ENCODE data around the gene KIF22. TPM values are rescaled to one million over a fixed set of nuclear protein-coding genes. Genes with fewer than 3 reads are reported as not detected.

KIF22 gene
- total and polyA plus RNA-seq, 10 donors, result 26.6 to 59.2 (median 39.0) TPM

DNA sequence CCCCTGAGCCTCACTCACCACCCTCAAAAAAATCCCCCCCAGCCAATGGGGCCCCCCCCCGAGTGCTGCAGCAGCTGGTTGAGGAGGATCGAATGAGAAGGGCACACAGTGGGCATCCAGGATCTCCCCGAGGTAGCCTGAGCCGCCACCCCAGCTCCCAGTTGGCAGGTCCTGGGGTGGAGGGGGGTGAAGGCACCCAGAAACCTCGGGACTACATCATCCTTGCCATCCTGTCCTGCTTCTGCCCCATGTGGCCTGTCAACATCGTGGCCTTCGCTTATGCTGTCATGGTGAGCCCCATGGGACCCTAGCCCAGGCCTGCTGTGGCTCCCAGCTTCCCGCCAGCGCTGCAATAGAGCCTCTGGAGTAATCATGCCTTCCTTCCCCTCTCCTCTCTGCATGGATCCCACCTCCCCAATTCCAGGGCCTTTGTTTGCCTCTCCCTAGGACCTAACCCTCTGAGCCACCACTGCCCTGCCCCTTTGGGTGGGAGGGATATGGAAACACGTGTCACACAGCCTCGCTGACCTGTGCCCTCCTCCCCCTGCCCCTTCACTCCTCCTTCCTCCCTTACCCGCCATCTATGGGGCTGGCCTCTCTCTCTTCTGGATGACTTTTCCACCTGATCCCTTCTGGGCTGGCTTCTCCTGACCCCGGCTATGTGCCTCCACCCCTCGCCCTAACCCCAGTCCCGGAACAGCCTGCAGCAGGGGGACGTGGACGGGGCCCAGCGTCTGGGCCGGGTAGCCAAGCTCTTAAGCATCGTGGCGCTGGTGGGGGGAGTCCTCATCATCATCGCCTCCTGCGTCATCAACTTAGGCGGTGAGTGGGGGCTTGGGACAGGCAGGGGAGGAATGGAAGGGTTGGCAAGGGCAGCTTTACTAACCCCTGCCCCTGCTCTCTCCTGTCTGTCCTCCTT is 23.4 kb downstream of the KIF22 start:
- Histone ChIP-seq H3K36me3 (peaks cover 0 to 33% (median 19%) of the 10 kb centered on the region in 6 donors), H3K9me3 (no peaks in the 10 kb centered on the region), H3K27ac (no peak overlapping the region), H3K4me3 (no peak overlapping the region), H3K27me3 (replicated peaks in 1 of 7) (peaks cover 0 to 19% (median 10%) of the 10 kb centered on the region in 7 donors), H3K4me1 (peaks cover 46 to 93% (median 80%) of the 10 kb centered on the region in 6 donors)
- 79 to 87% (median 83%) methylated on average over 21 to 24 of the region's 24 CpGs for WGBS, 5 donors
- DNase-seq, result peak; percentile 82
- intact Hi-C loops (cut with DNase I; ENCODE audit: low total_unique reads), result no loop called here
- TF ChIP-seq, protein P1, sequence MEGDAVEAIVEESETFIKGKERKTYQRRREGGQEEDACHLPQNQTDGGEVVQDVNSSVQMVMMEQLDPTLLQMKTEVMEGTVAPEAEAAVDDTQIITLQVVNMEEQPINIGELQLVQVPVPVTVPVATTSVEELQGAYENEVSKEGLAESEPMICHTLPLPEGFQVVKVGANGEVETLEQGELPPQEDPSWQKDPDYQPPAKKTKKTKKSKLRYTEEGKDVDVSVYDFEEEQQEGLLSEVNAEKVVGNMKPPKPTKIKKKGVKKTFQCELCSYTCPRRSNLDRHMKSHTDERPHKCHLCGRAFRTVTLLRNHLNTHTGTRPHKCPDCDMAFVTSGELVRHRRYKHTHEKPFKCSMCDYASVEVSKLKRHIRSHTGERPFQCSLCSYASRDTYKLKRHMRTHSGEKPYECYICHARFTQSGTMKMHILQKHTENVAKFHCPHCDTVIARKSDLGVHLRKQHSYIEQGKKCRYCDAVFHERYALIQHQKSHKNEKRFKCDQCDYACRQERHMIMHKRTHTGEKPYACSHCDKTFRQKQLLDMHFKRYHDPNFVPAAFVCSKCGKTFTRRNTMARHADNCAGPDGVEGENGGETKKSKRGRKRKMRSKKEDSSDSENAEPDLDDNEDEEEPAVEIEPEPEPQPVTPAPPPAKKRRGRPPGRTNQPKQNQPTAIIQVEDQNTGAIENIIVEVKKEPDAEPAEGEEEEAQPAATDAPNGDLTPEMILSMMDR (IDR thresholded peaks at IDR 0.05 in 8 of 11, conservative IDR thresholded peaks at IDR 0.05 in 3 of 11), result no peak
- TF ChIP-seq POLR2AphosphoS5 (IDR thresholded peaks at IDR 0.05) (no peak), POLR2A (IDR thresholded peaks at IDR 0.05) (no peak)

DNA sequence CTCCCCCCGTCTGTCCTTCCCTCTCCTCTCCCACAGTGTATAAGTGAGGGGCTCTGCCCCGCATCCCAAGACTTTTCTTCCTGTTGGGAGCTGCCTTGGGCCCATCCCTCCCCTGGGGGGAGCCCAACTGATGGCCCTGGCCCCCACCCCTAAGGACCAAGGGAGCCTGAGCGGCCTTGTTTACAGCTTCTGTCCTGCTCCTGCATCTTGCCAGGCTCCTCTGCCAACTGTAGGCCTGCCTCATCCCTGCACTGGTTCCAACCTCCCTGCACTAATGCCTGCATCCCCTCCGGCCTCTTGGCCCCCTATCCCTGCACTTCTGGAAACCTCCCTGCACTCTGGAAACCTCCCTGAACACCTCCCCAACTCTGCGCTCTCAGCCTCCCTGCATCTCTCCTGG is 24.0 kb downstream of the KIF22 start:
- Histone ChIP-seq H3K27me3 (replicated peaks in 1 of 7) (peaks cover 0 to 19% (median 10%) of the 10 kb centered on the region in 7 donors), H3K27ac (peak overlapping the region in 4 of 8 donors; percentile 92 to 99 (median 98))

DNA sequence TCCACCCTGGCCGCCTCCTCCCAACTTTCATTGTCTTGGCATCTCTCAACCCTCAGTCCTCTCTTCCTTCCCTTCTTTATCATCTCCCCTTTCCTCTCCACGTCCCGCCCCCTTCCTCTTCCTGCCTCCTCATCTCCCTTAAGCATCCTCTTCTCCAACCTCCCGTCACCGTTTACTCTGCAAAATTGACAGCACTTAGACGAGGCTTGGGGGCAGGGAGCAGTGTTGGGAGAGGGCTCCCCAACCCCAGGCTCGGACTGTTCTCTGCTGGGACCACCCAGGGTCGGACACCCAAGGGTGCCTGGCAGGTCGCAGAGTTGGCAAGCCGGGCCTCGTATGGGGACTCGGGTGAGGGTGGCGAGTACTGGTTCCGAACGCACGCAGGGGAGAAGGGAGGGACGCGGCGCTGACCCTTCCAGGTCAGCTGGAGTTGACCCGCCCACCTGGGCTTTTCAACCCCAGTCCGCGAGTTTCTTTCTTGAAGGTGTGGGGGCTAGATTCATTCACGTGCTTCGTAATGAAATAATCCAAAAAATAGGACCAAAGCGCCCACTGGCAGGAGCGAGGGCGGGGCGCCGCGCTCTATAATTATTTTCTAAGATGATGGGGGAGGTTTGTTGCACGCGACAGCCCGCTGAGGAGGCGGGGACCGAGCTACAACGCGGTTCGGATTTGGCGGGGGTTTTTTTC is 24.6 kb downstream of the KIF22 start:
- 3 to 6% (median 5%) methylated on average over 30 to 39 of the region's 39 CpGs for WGBS, 5 donors
- H3K4me3 ChIP-seq, result peak overlapping the region; percentile 67 to 98 (median 81)
- peak; percentile 89 for DNase-seq
- peaks cover 0 to 33% (median 16%) of the 10 kb centered on the region in 6 donors for H3K36me3 ChIP-seq
- H3K27me3 ChIP-seq (replicated peaks in 1 of 7), result peaks cover 0 to 19% (median 10%) of the 10 kb centered on the region in 7 donors
- intact Hi-C loops (cut with DNase I; ENCODE audit: low total_unique reads), result no loop called here
- no peaks in the 10 kb centered on the region for H3K9me3 ChIP-seq
- peak overlapping the region; percentile 92 to 99 (median 98) for H3K27ac ChIP-seq
- peaks cover 42 to 93% (median 80%) of the 10 kb centered on the region in 6 donors for H3K4me1 ChIP-seq
- TF ChIP-seq, protein P1 (IDR thresholded peaks at IDR 0.05 in 8 of 11, conservative IDR thresholded peaks at IDR 0.05 in 3 of 11), result no peak
- TF ChIP-seq POLR2A (IDR thresholded peaks at IDR 0.05) (no peak), POLR2AphosphoS5 (IDR thresholded peaks at IDR 0.05) (no peak)

More for the DNA sequence above, 24.0 kb downstream of the KIF22 start:
- Histone ChIP-seq H3K36me3 (peaks cover 0 to 33% (median 19%) of the 10 kb centered on the region in 6 donors), H3K4me3 (peak overlapping the region in 1 of 8 donors; percentile 98), H3K9me3 (no peaks in the 10 kb centered on the region), H3K4me1 (peaks cover 42 to 93% (median 80%) of the 10 kb centered on the region in 6 donors)
- intact Hi-C loops (cut with DNase I; ENCODE audit: low total_unique reads), result no loop called here
- DNase-seq, result peak; percentile 77
- WGBS, 5 donors, result 80 to 92% (median 82%) methylated on average over 5 of the region's 5 CpGs
- TF ChIP-seq POLR2AphosphoS5 (IDR thresholded peaks at IDR 0.05) (no peak), POLR2A (IDR thresholded peaks at IDR 0.05) (no peak)
- TF ChIP-seq, protein P1 (IDR thresholded peaks at IDR 0.05 in 8 of 11, conservative IDR thresholded peaks at IDR 0.05 in 3 of 11), result no peak

Measured in spleen (tissue), 11 donors.